ENCODE results near the gene DHRS9.

DNA sequence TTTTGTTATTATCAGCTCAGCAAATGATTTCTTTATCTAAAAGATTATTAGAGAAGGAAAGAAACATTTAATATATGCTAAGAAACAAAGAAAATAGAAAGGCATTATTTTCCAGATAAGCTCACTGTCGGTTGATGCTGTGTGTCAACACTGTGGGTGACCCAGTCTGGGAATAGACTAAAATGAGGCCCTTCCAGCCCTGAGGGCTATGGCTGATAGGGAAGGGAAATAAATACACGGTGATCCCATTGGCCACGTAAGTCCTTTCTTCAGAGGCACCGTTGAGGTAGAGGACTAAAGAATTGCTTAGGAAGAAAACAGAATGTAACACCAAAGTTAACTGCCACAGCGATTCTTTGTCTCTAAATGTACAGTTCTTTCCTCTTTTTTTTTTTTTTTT lies 40.0 kb upstream of the DHRS9 start:
- TF ChIP-seq, protein P1, sequence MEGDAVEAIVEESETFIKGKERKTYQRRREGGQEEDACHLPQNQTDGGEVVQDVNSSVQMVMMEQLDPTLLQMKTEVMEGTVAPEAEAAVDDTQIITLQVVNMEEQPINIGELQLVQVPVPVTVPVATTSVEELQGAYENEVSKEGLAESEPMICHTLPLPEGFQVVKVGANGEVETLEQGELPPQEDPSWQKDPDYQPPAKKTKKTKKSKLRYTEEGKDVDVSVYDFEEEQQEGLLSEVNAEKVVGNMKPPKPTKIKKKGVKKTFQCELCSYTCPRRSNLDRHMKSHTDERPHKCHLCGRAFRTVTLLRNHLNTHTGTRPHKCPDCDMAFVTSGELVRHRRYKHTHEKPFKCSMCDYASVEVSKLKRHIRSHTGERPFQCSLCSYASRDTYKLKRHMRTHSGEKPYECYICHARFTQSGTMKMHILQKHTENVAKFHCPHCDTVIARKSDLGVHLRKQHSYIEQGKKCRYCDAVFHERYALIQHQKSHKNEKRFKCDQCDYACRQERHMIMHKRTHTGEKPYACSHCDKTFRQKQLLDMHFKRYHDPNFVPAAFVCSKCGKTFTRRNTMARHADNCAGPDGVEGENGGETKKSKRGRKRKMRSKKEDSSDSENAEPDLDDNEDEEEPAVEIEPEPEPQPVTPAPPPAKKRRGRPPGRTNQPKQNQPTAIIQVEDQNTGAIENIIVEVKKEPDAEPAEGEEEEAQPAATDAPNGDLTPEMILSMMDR (IDR thresholded peaks at IDR 0.05) = no peak
- TF ChIP-seq POLR2A (IDR thresholded peaks at IDR 0.05) = no peak
